Measurements from ENCODE around the gene DPYSL5. TPM values are rescaled to one million over a fixed set of nuclear protein-coding genes. Genes with fewer than 3 reads are reported as not detected.
A peak's percentile ranks its signal among the peaks of the same experiment; 100 is the strongest.

Gene DPYSL5
- total and polyA plus RNA-seq, 2 donors (not counting 1 experiment from before 2014, with no cell fraction given), result not detected

GRCh38 chr2:26913606-26913998 lies 65.7 kb downstream of the DPYSL5 start:
- Histone ChIP-seq H4K20me1 (ENCODE audit: control insufficient read depth, extremely low read depth, insufficient read depth, low read length) (no peaks in the 10 kb centered on the region), H3K27ac (ENCODE audit: insufficient read depth, low read length) (no peak overlapping the region), H3K4me3 (replicated peaks in 1 of 4; ENCODE audit: control extremely low read depth in 1 of 4, insufficient read depth in 1 of 4, low read depth in 3 of 4, low read length in 4 of 4) (no peak overlapping the region), H3K27me3 (ENCODE audit: control insufficient read depth, insufficient read depth, low read length) (peaks cover 50% of the 10 kb centered on the region), H3K9ac (ENCODE audit: insufficient read depth, low read length) (no peak overlapping the region), H2AFZ (ENCODE audit: low read length) (no peak overlapping the region), H3K4me2 (ENCODE audit: extremely low read depth, insufficient read depth, low read length) (no peak overlapping the region), H3K36me3 (ENCODE audit: control insufficient read depth, insufficient read depth, low read length) (no peaks in the 10 kb centered on the region), H3K4me1 (ENCODE audit: control insufficient read depth, extremely low read depth, insufficient read depth, low read length) (no peaks in the 10 kb centered on the region), H3K79me2 (ENCODE audit: control insufficient read depth, insufficient read depth, low read length) (no peaks in the 10 kb centered on the region), H3K9me3 (ENCODE audit: control insufficient read depth, insufficient read depth, low read depth, low read length) (no peaks in the 10 kb centered on the region)
- peak in 1 of 2 donors; percentile 55 for DNase-seq (ENCODE audit: low read depth in 2 of 2)
- TF ChIP-seq CTCF (conservative IDR thresholded peaks at IDR 0.05 in 1 of 2, IDR thresholded peaks at IDR 0.05 in 1 of 2; ENCODE audit: low read depth in 1 of 2, low read length in 2 of 2), result no peak
- TF ChIP-seq EZH2 (IDR thresholded peaks at IDR 0.05; ENCODE audit: low read length, missing control alignments), result no peak

GRCh38 chr2:26913999-26914658 lies 66.2 kb downstream of the DPYSL5 start:
- no peak overlapping the region for H3K4me2 ChIP-seq (ENCODE audit: extremely low read depth, insufficient read depth, low read length)
- TF ChIP-seq CTCF (conservative IDR thresholded peaks at IDR 0.05 in 1 of 2, IDR thresholded peaks at IDR 0.05 in 1 of 2; ENCODE audit: low read depth in 1 of 2, low read length in 2 of 2) (no peak), EZH2 (IDR thresholded peaks at IDR 0.05; ENCODE audit: low read length, missing control alignments) (no peak)
- no peaks in the 10 kb centered on the region for H3K4me1 ChIP-seq (ENCODE audit: control insufficient read depth, extremely low read depth, insufficient read depth, low read length)
- H3K27me3 ChIP-seq (ENCODE audit: control insufficient read depth, insufficient read depth, low read length), result peaks cover 50% of the 10 kb centered on the region
- H3K79me2 ChIP-seq (ENCODE audit: control insufficient read depth, insufficient read depth, low read length), result no peaks in the 10 kb centered on the region
- no peaks in the 10 kb centered on the region for H3K9me3 ChIP-seq (ENCODE audit: control insufficient read depth, insufficient read depth, low read depth, low read length)
- no peak overlapping the region for H3K27ac ChIP-seq (ENCODE audit: insufficient read depth, low read length)
- no peaks in the 10 kb centered on the region for H3K36me3 ChIP-seq (ENCODE audit: control insufficient read depth, insufficient read depth, low read length)
- H3K4me3 ChIP-seq (replicated peaks in 1 of 4; ENCODE audit: control extremely low read depth in 1 of 4, insufficient read depth in 1 of 4, low read depth in 3 of 4, low read length in 4 of 4), result no peak overlapping the region
- no peak for DNase-seq (ENCODE audit: low read depth in 2 of 2)
- no peak overlapping the region for H2AFZ ChIP-seq (ENCODE audit: low read length)
- H3K9ac ChIP-seq (ENCODE audit: insufficient read depth, low read length), result no peak overlapping the region
- H4K20me1 ChIP-seq (ENCODE audit: control insufficient read depth, extremely low read depth, insufficient read depth, low read length), result no peaks in the 10 kb centered on the region

GRCh38 chr2:26914659-26915310 lies 66.9 kb downstream of the DPYSL5 start:
- Histone ChIP-seq H3K4me2 (ENCODE audit: extremely low read depth, insufficient read depth, low read length) (no peak overlapping the region), H3K9ac (ENCODE audit: insufficient read depth, low read length) (no peak overlapping the region), H3K9me3 (ENCODE audit: control insufficient read depth, insufficient read depth, low read depth, low read length) (no peaks in the 10 kb centered on the region), H3K79me2 (ENCODE audit: control insufficient read depth, insufficient read depth, low read length) (no peaks in the 10 kb centered on the region), H3K27ac (ENCODE audit: insufficient read depth, low read length) (no peak overlapping the region), H3K4me1 (ENCODE audit: control insufficient read depth, extremely low read depth, insufficient read depth, low read length) (no peaks in the 10 kb centered on the region), H4K20me1 (ENCODE audit: control insufficient read depth, extremely low read depth, insufficient read depth, low read length) (no peaks in the 10 kb centered on the region), H3K27me3 (ENCODE audit: control insufficient read depth, insufficient read depth, low read length) (peaks cover 50% of the 10 kb centered on the region), H2AFZ (ENCODE audit: low read length) (no peak overlapping the region), H3K4me3 (replicated peaks in 1 of 4; ENCODE audit: control extremely low read depth in 1 of 4, insufficient read depth in 1 of 4, low read depth in 3 of 4, low read length in 4 of 4) (no peak overlapping the region), H3K36me3 (ENCODE audit: control insufficient read depth, insufficient read depth, low read length) (no peaks in the 10 kb centered on the region)
- no peak for TF ChIP-seq CTCF (conservative IDR thresholded peaks at IDR 0.05 in 1 of 2, IDR thresholded peaks at IDR 0.05 in 1 of 2; ENCODE audit: low read depth in 1 of 2, low read length in 2 of 2)
- TF ChIP-seq EZH2 (IDR thresholded peaks at IDR 0.05; ENCODE audit: low read length, missing control alignments), result no peak
- no peak for DNase-seq (ENCODE audit: low read depth in 2 of 2)
